SK-N-SH treated with all-trans-retinoic acid at 6 μM for 48 hours (cell line): ENCODE results near the gene MAP3K3.

Source experiments
- CSDC2 ChIP-seq: fragments of 250-450 bp; sonication (Bioruptor Pico); IDR thresholded peaks from 2 replicates; pipeline ENCODE4 v1.5.0; 2020; ENCODE audit warnings: mild to moderate bottlenecking, moderate library complexity
- TCF4 ChIP-seq: fragments of 250-450 bp; sonication (Bioruptor Pico); IDR thresholded peaks from 2 replicates; pipeline ENCODE4 v1.8.0; 2021; ENCODE audit warnings: mild to moderate bottlenecking, moderate library complexity, borderline replicate concordance

DNA sequence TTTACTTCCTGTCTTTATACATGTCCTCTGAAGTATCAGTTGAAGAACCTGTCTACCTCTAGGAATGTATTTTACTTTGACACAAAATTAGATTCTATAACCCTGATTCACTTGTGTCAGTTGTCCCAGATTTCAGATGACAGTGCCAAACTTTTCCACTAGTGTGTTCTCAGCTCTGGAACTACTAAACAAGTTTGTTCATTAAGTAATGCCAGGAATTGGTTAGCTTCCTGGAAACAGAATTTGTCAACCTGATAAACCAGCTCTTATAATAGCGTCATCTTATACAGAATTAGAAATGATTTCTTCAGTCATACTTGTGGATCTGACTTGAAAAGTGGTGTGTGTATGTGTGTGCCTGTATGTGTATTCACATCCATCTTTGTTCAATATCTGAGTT is 7.4 kb downstream of the MAP3K3 start:
- TF ChIP-seq TCF4 (CRISPR knock-in tag) (no peak), CSDC2 (CRISPR knock-in tag) (no peak)
